Endometrium (tissue), 2 donors: ENCODE data around the gene JPH3.
"Not testable (repeated sequence)": the region's sequence is repeated elsewhere in the genome, so short reads cannot be mapped to it uniquely, and the experiment has no call there.

Experiments
- FAIRE-seq: peaks from 2 replicates; lab custom pipeline; 2012; peaks lifted over from hg19 to GRCh38; lab: Jason Lieb, UNC
- donor health status: control.
- donor health status: control.

The JPH3 gene

GRCh38 chr16:87715658-87716057 is 113.3 kb downstream of the JPH3 start:
- no peak for FAIRE-seq

GRCh38 chr16:87718831-87719230 is 116.5 kb downstream of the JPH3 start:
- not testable (repeated sequence) for FAIRE-seq

GRCh38 chr16:87720446-87720845 is 118.1 kb downstream of the JPH3 start:
- FAIRE-seq, result no peak

GRCh38 chr16:87721622-87722585 is 119.6 kb downstream of the JPH3 start:
- FAIRE-seq, result no peak

- FAIRE-seq, result no peak
Measured at GRCh38 chr16:87722590-87723225, 120.4 kb downstream of the JPH3 start.

GRCh38 chr16:87723226-87723623 is 120.9 kb downstream of the JPH3 start:
- no peak for FAIRE-seq

- no peak for FAIRE-seq
Measured at GRCh38 chr16:87724490-87725291, 122.4 kb downstream of the JPH3 start.

- no peak for FAIRE-seq
Measured at GRCh38 chr16:87725596-87726235, 123.4 kb downstream of the JPH3 start.

GRCh38 chr16:87726577-87726976 is 124.3 kb downstream of the JPH3 start:
- FAIRE-seq, result not testable (repeated sequence)

- no peak for FAIRE-seq
Measured at GRCh38 chr16:87727346-87727745, 125.0 kb downstream of the JPH3 start.

GRCh38 chr16:87728026-87728425 is 125.7 kb downstream of the JPH3 start:
- no peak for FAIRE-seq

- FAIRE-seq, result no peak
Measured at GRCh38 chr16:87729266-87729954, 127.1 kb downstream of the JPH3 start.

- no peak for FAIRE-seq
Measured at GRCh38 chr16:87731607-87732006, 129.3 kb downstream of the JPH3 start.

- no peak for FAIRE-seq
Measured at GRCh38 chr16:87733190-87733589, 130.9 kb downstream of the JPH3 start.

GRCh38 chr16:87734644-87735043 is 132.3 kb downstream of the JPH3 start:
- FAIRE-seq, result no peak

GRCh38 chr16:87735270-87736007 is 133.1 kb downstream of the JPH3 start:
- FAIRE-seq, result no peak

- no peak for FAIRE-seq
Measured at GRCh38 chr16:87736008-87736382, 133.7 kb downstream of the JPH3 start.

GRCh38 chr16:87739801-87740200 is 137.5 kb downstream of the JPH3 start:
- FAIRE-seq, result no peak

GRCh38 chr16:87740441-87740840 is 138.1 kb downstream of the JPH3 start:
- peak; percentile 86 for FAIRE-seq

GRCh38 chr16:87740909-87741424 is 138.7 kb downstream of the JPH3 start:
- FAIRE-seq, result no peak
